Mammary epithelial cell (primary cell): ENCODE results near the gene ICAM2.

Source experiments
- CTCF ChIP-seq, 2 donors: IDR thresholded peaks in 1 of 2; conservative IDR thresholded peaks in 1 of 2; 2 replicates each; pipeline ENCODE4 v1.5.1; 2011 to 2012; ENCODE audit warnings: inconsistent platforms in 2 of 2, low read length in 2 of 2, mild to moderate bottlenecking in 2 of 2, control low read depth in 1 of 2, low read depth in 1 of 2; ENCODE audit not compliant: insufficient read depth in 1 of 2; ENCODE audit errors: extremely low read depth in 1 of 2
- EZH2 ChIP-seq: IDR thresholded peaks from 2 replicates; pipeline ENCODE4 v1.6.1; 2012; ENCODE audit warnings: low read length, inconsistent platforms, borderline replicate concordance

GRCh38 chr17:64070213-64070612 lies 49.8 kb upstream of the ICAM2 start:
- TF ChIP-seq CTCF (conservative IDR thresholded peaks at IDR 0.05 in 1 of 2, IDR thresholded peaks at IDR 0.05 in 1 of 2; ENCODE audit: extremely low read depth in 1 of 2, insufficient read depth in 1 of 2, low read depth in 1 of 2, low read length in 2 of 2), result no peak
- TF ChIP-seq EZH2, result no peak
